Stimulated activated CD4-positive, alpha-beta T cell treated with anti-CD3 and anti-CD28 coated beads, Interleukin-4, amount 100 ng/mL, for 48 hours (primary cell): ENCODE measurements around the gene SOD2.
A peak's percentile ranks its signal among the peaks of the same experiment; 100 is the strongest.
"Not testable (repeated sequence)": the region's sequence is repeated elsewhere in the genome, so short reads cannot be mapped to it uniquely, and the experiment has no call there.

Experiments
- DNase-seq, 2 donors: peaks; one replicate each; pipeline ENCODE4 v3.0.0-alpha.2; 2020; ENCODE audit warnings: low read depth in 2 of 2

Gene SOD2

DNA sequence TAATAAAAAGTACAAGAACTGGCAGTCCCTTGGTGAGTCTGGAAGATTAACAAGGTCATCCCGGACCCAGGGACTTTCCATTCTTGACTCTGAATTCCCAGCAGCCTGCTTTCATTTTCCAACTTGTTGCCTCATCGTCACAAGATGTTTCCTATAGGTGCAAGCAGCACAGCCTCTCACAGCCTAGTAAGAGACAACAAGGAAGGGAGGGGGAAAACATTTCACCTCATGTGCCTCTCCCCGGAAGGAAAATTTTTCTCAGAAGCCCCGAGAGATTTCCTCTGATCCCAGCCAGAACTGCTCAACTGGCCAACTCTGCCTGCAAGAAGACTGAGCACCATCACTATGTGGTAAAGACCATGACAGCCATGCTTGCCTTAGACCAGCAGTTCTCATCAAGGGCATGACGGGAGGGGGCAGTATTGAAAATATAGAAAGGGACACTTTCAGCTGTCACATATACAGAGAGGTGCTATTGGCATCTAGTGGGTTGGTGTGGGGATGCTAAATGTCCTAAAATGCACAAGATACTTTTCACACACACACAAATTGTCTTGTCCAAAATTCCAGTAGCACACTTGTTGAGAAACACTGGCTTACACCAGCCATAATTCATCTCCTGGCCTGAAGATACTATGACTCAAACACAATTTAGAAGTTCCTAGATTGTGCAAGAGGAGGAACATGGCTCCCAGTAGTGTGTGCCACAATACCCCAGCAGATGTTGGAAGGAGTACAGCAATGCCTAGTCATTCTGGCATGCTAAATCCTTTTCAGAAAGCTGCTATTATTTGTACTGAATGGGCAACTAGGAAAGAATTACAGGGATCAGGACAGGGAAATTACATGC, 23.4 kb upstream of the SOD2 start:
- no peak for DNase-seq

DNA sequence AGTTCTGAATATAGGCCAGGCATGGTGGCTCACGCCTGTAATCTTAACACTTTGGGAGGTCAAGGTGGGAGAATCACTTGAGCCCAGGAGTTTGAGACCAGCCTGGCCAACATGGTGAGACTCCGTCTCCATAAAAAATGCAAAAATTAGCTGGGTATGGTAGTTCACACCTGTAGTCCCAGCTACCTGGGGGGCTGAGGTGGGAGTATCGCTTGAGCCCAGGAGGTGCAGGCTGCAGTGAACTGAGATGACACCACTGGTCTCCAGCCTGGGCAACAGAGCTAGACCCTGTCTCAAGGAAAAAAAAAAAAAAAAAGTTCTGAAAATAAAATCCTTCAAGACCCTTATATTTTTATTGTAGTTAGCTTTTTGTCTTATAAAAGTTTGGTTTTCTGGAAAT, 22.6 kb upstream of the SOD2 start:
- DNase-seq: no peak

DNA sequence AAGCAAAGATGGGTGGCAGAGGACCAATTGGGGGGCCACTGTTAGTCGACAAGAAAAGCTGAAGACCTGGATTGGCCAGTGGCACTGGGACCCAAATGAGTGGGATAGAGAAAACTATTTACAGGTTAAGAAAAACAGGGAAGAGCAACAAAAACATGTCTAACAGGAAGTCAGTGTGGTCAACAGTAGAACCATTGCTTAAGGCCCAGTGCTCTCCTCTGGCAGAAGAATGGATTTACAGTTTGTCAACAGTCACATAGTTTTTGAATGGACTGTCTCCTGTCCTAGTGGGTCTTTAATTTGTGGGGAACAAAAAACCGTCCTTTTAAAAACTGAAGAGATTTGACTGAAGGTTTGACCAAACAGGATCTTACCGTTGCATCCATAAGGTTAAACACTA, 22.1 kb upstream of the SOD2 start:
- no peak for DNase-seq

DNA sequence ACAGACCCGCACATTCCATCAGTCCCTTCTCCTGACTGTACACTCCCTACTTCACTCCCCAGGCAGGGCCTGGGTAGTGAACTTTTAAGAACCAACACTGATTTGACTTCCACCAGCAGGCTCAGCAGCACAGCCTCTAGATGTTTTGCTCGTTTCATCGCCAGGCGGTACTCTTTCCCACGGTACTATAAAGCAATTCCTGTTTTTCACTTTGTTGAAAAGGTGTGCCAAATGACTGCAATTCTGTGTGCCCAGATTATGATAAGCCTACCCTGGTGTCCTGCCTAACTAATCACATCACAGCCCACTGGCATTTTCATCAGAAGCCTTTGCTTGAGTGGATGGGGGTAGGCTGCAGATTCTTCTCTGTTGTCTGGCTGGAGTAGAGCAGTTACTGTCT, 21.4 kb upstream of the SOD2 start:
- no peak for DNase-seq

DNA sequence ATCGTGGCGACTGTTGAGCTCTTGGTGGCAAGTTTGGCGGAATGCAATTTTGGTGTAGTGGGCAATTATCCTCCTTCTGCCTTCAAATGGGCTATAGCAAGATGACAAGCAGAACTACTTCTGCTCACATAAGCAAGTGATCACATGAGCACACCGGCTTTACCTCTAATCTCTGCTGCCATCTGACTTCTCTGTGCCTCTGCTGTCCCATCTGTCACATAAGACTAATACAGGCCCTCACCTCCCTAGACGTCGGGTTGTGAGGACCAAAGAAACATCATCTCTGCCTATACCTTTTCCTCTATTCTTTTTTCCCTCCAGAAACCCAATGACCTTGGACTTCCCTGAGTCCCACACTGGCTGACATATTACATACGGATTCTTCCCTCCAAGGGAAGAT, 20.9 kb upstream of the SOD2 start:
- DNase-seq: no peak

DNA sequence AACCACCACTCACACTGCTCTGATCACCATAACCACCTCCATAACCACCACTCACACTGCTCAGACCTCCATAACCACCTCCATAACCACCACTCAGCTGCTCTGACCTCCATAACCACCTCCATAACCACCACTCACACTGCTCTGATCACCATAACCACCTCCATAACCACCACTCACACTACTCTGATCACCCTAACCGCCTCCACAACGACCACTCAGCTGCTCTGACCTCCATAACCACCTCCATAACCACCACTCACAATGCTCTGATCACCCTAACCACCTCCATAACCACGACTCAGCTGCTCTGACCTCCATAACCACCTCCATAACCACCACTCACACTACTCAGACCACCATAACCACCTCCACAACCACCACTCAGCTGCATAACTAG, 19.3 kb upstream of the SOD2 start:
- DNase-seq: not testable (repeated sequence)

DNA sequence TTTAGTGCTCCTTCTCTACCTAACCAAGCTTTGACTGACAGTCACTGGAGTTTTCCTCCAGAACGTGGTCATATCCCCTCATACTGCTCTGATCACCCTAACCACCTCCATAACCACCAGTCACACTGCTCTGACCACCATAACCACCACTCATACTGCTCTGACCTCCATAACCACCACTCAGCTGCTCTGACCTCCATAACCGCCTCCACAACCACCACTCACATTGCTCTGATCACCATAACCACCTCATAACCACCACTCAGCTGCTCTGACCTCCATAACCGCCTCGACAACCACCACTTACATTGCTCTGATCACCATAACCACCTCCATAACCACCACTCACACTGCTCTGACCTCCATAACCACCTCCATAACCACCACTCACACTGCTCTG, 17.6 kb upstream of the SOD2 start:
- DNase-seq: not testable (repeated sequence)

DNA sequence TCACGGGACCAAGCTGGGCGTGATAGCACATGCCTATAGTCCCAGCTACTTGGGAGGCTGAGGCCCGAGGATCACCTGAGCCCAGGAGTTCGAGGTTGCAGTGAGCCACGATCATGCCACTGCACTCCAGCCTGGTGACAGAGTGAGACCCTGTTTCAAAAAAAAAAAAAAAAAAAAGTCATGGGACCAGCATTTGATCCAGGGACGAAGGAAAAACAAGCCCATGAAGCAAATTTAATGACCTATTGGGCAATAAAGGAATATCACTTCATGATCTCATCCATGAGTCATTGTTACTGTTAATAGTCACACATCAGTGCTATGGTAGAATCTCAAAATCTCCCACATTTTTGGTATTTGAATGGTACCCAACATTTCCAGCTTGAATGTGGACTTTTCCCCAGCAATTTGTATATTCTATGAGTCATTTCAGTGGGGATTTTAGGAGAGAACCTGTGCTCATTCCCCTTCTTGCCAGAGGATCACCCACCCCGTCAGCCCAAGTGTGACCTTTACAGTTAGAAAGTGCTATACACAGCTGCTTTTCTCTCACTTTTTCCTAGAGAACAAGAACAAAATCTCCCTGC, 8.5 kb upstream of the SOD2 start:
- DNase-seq: no peak

DNA sequence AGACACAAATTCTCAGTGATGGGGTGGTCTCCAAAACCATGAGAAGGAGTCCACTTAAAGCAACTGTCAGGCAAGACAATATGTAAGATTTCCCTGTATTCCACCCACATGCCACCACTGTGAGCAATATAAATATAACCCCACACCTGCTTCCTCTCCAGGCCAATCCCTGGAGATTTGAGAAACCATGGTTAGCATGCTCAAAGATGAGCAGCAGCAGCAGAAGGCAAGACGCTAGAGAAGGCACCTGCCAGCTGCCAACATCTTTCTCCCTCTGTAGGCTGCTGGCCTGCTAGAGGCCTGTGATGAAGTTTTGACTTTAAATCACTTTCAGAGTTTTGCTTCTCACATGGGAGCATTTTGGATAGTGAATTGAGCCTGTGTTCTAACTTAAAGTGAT, 7.9 kb upstream of the SOD2 start:
- DNase-seq: no peak

DNA sequence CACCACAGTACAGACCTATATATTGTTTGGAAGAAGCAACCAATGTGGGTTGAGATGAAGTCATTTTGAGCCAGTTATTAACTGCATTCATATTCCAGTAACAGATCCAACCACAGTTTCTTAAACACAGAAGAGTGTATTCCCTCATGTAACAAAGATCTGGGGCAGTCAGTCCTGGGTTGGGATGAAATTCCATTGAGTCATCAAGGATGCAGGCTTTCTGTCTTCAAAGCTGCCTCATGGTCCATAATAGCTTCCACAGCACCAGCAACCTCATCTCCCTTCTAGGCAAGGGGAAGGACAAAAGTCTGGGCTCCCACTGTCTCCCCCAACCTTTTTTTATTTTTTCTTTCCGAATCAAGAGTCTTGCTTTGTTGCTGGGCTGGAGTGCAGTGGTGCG, 2.9 kb upstream of the SOD2 start:
- no peak for DNase-seq

DNA sequence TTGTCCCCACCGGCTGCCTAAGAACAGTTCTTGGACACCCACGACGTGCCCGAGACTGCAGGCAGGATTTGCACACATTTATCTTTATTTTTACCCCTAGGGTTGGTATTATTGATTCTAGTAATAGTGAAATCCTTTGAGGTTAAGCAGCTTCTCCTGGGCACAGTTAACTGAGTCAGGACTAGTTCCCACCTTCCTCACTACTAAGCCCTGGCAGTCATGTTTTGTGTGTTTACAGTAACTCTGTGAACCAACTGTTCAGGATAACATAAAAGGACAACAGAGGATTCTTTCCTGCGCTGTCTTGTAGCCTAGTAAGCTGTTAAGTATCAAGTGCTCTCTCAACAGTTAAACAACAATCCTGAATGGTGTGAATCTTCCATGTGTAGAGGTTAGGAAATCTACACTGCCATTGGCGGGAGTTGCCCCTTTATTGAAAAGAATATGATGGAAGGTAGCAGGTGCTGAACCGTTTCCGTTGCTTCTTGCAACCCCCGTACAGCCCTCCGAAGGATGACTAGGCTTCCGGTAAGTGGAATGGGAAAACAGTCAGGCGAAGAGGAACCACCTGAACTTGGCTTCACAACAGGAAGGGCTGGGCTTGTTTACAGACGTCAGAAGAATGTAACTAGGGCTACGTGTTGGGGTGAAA, 979 bp upstream of the SOD2 start:
- no peak for DNase-seq

DNA sequence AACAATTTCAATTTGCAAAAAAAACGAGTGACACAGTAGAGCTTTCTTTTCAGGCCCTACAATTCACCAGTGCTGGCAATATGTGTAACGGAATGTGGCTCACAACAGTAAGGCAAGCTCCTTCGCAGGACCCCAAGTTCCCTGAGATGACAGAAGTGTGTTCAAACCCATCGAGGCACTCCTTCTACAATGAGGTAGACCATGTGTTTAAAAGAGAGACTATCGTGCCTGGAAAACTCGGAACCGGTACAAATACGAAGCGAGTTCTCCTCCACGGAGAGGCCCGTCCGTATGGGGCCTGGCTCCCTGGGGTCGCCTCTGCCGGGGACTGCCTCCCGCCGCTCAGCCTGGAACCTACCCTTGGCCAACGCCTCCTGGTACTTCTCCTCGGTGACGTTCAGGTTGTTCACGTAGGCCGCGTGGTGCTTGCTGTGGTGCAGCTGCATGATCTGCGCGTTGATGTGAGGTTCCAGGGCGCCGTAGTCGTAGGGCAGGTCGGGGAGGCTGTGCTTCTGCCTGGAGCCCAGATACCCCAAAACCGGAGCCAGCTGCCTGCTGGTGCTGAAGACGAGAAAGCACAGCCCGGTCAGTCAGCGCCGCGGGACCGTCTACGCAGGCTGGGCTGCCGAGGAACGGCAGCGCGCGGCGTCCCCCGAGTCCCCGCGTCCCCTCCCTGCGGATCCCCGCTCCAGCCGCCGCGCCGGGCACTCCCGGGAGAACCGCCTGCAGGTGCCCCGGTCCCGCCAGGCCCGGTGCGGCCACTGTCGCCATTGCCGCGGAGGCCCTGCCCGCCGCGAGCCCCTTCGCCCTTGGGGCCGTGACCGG, 526 bp downstream of the SOD2 start:
- DNase-seq: peak; percentile 47 to 53

DNA sequence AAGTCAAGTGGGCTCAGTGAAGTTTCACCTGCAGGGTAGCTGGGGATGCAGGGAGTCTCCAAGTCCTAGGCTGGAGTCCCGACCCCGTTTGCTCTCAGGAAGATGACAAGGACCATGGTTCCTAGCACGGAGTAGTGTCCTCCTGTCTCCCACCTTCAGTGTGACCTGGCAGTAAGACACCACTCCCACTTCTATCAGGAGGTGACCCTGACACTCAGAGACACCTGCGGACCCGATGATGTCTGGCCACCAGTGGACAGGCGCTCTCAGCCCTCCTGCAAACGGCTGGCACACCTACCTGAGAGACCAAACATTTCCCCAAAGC, 1.1 kb downstream of the SOD2 start:
- DNase-seq: no peak

DNA sequence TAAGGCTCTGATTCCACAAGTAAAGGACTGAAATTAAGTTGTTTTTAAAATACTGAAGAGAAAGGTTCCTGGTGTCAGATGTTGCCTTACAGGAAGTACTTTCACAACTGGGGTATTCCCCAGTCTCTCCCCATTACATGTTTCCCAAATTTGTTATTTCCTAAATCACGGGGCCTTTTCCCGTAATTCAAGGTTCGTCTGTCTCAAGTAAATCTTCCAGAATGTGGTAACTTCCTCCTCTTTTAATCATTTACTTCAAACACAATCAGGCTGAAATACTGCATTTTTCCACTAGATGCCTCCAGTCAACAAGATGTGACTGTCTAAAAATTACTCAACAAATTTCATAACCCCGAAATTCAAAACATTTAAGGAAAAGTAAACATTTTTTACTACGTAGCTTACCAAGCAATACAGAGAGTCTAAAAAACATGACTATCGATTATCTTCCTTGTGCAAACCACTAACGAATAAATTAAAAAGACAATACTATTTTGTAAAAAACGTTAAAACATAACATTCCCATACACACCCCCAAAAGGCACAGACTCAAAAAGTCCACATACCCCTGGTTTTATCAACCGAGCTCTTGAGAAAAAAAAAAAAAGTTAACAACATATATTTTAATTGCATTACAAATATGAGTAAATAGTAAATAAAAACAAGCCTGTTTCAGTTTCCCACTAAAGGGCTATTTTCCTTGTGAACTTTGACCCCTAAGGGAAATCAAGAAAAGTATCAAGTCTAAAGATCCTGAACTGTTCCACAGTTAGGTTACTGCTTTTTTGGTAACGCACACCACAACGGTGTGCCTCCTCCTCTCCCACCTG, 1.7 kb downstream of the SOD2 start:
- DNase-seq: no peak

DNA sequence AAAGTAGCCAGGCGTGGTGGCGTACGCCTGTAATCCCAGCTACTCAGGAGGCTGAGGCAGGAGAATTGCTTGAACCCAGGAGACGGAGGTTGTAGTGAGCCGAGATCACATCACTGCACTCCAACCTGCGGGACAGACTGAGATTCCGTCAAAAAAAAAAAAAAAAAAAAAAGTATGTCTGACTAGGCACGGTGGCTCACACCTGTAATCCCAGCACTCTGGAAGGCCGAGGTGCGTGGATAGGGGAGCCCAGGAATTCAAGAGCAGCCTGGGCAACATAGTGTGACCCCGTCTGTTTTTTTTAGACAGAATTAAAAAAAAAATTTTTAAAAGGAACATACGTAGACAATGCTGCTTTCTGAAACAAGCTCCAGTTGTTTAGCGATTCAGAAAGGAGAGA, 2.9 kb downstream of the SOD2 start:
- DNase-seq: not testable (repeated sequence)

DNA sequence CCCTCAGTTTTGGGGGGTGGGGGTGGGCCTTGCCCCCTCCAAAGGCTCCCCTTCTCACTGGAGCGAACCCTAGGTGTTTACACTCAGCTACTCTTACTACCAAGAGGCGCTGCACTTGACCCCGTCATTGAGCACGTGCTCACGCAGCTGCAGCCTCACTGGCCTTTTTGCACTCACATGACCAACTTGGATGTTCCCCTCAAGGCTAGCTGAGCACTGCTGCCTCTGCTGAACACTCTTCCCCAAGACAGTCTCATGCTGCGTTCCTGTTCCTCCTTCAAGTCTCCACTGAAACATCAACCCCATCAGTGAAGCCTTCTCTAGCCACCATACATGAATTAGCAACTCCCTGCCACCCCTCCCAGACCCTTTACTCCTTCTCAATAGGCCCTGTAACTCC, 4.0 kb downstream of the SOD2 start:
- DNase-seq: no peak

DNA sequence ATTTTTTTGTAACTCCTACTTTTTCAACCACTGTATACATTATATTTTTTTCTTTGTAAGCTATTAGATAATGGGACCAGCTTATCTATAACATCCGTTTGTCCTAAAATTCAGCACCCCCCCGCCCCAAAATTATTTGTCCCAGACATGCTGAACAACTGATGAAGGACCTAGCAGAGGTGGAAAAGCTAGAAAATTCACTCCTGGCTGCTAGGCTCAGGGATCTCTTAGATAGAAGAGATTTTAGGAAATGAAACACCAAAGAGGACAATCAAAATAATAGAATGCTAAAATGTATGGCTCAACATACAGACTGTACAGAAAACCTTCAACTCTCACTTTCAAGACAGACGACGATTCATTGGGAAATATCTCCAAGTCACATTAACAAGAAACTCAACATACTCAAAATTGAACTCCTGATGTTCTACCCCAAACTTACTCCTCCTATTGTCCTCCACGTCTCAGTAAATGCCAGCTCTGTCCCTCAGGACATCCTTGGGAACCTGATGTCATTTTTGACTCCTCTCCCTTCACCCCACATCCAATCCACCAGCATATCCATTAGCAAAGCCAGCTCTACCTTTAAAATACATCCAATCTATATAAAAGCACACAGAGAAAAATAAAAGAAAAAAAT, 4.7 kb downstream of the SOD2 start:
- no peak for DNase-seq

DNA sequence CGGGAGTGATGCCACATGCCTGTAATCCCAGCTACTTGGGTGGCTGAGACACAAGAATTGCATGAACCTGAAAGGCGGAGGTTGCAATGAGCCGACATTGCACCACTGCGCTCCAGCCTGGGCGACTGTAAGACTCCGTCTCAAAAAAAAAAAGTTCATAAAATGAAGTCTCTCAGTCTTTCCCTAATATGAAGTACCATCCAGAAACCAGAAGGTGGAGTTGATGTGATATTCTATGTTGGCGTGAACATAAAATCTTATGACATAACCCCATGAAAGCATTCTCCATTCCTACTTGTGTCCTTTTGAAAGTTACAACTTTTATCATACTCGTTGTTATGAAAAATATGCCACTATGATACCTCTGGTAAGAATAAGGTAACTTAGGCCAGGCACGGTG, 5.7 kb downstream of the SOD2 start:
- no peak for DNase-seq

DNA sequence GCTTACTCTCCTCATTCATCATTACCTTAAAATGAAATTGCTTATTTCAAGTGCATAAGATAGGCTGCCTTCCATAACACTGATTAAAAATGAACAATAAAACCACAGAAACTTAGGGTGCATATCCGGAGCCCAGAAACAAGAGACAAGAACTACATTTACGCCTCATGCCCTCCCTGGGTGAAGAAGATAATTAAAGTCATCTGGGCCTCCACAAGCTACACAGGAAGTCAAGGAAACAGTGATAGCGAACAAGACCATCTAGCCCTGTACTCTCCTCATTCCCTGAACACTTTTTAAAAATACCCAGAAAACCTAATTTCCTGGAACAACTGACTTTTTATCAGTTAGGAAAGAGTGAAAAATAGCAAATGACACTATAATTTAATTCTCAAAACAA, 6.3 kb downstream of the SOD2 start:
- no peak for DNase-seq

DNA sequence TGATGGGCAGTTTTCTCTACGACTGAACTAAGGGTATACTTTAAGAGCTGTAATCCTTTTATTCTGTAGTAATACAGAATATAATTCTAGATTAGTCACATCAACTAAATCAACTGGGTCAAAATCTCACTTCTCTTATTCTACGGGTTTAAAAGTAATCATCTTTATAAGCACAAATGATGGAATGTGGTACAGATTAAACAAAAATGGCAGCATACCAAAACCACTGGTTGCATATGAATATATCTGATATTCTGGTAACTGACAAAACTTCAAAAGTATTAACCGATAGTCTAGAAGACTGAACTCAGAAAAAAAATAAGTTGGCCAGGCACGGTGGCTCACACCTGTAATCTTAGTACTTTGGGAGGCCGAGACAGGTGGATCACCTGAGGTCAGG, 7.0 kb downstream of the SOD2 start:
- no peak for DNase-seq

DNA sequence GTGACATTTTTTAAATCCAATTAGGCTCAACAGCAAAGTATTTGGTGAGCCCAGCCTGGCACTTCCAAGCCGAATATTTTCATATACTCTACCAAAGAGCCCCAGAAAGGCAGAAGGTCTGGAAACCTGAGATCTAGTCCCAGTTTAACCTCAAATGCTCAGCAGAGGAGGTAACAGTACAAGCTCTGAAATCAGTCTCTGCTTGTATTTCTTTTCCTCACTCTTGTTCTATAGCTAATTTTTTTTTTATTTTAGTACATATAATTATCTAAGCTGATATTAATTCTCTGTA, 9.1 kb downstream of the SOD2 start:
- DNase-seq: no peak
